Heart left ventricle (tissue), 13 donors: ENCODE data around the gene GADD45A.

Experiments used
- POLR2A ChIP-seq, 2 donors: fragments of 450-650 bp; IDR thresholded peaks; one replicate each; pipeline ENCODE4 v1.6.1; 2017; ENCODE audit warnings: antibody characterized with exemption in 2 of 2, mild to moderate bottlenecking in 2 of 2, moderate library complexity in 2 of 2
- TF ChIP-seq, protein P1 (sequence below), 12 donors: fragments of 200-600 bp; sonication (generic) in 4 of 12; IDR thresholded peaks; one replicate each; pipeline versions ENCODE4 v1.5.0 to v1.8.0; 2018 to 2022; ENCODE audit warnings: antibody characterized with exemption in 12 of 12, mild to moderate bottlenecking in 5 of 12
- donor health status: ischemic (EF 13 %, LVEDD 7.1; RV severe dilation, severe dysfunction).
- donor health status: DM: no; HTN: yes; CAD: no.
- donor health status: DM: no; HTN: no; CAD: no.
- donor health status: ischemic (EF 25% LVEDD 6.9; RV normal size, moderate dysfunction).
- donor health status: ischemic (EF 25% LVEDD 5.7; RV mildly dilated, moderate dysfunction).
- donor health status: ischemic (EF 35%, LVEDD 5.7; RV mildly dilated, moderate dysfunction).
- donor health status: nonischemic (EF 11% LVEDD 7.7; RV severe dilation, severe dysfunction).
- donor health status: DM: yes; HTN: yes; CAD: no.
- donor health status: PGD.
- donor health status: ischemic (EF 29% LVEDD 5.4; RV normal size, mild dysfunction).
- donor health status: nonischemic (EF 23%, LVEDD 6.1; RV moderate dilation, normal function).

DNA sequence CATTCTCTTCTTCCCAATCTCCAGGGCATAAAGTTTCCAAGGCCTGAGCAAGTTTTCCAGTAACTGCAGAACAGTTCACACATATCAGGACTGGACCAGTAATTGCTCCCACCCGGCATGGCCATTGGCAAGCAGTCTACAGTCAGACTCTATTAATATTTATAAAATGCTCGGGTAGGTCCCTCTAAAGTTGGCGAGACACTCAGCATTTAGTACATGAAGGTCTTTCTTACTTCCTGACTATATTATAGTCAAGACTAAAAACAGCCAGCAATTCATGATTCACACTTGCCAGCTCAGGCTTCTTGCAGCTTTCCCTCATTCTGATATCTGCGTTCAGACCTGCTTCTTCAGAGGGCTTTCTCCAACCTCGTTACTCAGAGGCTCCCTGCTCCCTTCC is 25.4 kb downstream of the GADD45A start:
- TF ChIP-seq, protein P1, sequence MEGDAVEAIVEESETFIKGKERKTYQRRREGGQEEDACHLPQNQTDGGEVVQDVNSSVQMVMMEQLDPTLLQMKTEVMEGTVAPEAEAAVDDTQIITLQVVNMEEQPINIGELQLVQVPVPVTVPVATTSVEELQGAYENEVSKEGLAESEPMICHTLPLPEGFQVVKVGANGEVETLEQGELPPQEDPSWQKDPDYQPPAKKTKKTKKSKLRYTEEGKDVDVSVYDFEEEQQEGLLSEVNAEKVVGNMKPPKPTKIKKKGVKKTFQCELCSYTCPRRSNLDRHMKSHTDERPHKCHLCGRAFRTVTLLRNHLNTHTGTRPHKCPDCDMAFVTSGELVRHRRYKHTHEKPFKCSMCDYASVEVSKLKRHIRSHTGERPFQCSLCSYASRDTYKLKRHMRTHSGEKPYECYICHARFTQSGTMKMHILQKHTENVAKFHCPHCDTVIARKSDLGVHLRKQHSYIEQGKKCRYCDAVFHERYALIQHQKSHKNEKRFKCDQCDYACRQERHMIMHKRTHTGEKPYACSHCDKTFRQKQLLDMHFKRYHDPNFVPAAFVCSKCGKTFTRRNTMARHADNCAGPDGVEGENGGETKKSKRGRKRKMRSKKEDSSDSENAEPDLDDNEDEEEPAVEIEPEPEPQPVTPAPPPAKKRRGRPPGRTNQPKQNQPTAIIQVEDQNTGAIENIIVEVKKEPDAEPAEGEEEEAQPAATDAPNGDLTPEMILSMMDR (IDR thresholded peaks at IDR 0.05), result no peak
- no peak for TF ChIP-seq POLR2A (IDR thresholded peaks at IDR 0.05)
